ENCODE measurements around the gene SIGLEC8.
A peak's percentile ranks its signal among the peaks of the same experiment; 100 is the strongest.
"Not testable (repeated sequence)": the region's sequence is repeated elsewhere in the genome, so short reads cannot be mapped to it uniquely, and the experiment has no call there.

SIGLEC8 gene

DNA sequence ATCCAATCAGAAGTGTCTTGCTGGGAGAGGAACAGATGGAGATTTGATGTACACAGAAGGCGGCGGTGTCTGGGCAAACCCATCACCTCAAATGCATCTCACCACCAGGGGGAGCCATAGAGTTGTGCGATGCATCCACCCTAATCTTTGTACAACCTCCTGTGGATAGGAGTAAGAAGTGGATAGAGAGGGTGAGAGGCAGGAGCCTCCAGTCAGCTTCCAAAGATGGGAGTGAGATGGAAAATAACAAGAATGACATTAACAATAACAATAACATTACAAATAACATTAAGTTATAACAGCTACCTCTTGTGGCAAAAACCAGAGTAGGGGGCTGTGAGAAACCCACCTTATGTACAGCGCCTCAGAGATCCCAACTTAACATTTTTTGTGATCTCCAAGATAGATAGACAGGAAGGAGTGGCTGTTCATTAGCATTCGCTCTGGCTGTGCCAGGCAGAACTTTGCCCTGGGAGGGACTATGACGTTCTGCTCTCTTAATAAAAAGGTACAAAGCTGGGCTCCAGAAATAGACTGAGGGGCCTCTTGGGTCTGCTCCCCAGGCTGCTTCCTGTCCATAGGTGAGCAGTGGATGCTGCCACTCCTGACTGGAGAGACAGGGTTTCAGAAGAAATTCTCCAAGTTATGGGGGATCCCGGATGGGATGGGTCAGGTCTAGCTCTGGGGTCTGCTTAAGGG is 14.9 kb upstream of the SIGLEC8 start:
- peak; percentile 75 to 89 for DNase-seq (ENCODE audit: low read depth in 2 of 2)

DNA sequence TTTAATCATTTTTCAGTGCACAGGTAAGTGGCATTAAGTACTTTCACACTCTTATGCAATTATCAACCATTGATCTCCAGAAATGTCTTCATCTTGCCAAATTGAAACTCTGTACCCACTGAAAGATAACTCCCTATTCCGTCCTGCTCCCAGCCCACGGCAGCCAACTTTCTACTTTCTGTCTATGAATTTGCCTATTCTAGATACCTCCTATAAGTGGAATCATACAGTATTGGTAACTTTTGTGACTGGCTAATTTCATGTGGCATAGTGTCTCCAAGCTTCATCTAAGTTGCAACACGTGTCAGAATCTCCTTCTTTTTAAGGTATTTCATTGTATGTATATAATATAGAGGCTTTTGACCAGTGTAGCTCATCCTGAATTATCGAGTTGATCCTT is 14.4 kb upstream of the SIGLEC8 start:
- no peak for DNase-seq (ENCODE audit: low read depth in 2 of 2)

DNA sequence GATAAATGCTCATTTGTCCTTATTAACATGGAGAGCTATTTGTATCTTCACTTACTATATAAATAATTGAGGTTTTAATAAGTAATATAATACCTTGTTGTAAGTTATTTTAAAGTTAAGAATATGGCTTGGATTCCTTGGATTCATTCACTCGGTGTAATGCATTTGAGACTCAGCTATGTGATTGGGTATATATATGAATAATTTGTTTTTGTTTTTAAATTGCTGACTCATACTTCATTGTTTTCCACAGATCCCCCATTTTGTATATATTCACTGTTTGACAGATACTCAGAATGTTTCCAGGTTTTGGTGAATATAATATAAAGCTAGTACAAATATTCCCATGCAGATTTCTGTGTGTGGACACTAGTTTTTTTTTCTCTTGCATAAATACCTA is 13.3 kb upstream of the SIGLEC8 start:
- DNase-seq (ENCODE audit: low read depth in 2 of 2): no peak

DNA sequence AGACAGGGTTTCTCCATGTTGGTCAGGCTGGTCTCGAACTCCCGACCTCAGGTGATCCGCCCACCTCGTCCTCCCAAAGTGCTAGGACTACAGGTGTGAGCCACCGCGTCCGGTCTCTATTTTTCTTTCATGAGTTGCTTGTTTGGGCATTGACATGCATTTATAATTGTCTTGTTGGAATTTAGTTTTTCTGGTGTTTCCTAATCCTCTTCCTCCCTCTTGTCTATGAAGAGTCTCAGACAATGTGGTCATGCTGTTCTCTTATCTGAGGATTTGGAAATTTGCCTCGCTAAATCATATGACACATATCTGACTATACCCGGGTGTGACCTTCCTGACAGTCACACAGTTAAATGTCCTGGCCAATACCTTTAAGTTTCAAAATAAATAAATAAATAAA is 12.7 kb upstream of the SIGLEC8 start:
- no peak for DNase-seq (ENCODE audit: low read depth in 2 of 2)

DNA sequence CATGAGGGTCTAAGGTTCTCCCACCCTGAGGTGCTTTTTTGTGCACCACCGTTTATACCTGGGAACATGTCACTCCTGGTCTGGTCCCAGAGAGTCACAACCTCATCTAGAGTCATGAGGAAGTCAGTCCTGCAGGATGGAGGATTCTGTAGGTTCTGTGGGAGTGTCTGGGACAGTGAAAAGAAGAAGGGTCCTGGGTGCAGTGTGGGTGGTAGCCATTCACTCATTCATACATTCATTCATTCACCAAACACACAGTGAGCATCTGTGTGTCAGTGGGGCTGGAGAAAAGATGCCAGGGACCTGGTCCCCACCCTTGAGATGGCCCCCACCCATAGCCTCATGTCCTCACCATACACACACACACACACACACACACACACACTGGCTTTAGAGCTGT is 11.4 kb upstream of the SIGLEC8 start:
- no peak for DNase-seq (ENCODE audit: low read depth in 2 of 2)

DNA sequence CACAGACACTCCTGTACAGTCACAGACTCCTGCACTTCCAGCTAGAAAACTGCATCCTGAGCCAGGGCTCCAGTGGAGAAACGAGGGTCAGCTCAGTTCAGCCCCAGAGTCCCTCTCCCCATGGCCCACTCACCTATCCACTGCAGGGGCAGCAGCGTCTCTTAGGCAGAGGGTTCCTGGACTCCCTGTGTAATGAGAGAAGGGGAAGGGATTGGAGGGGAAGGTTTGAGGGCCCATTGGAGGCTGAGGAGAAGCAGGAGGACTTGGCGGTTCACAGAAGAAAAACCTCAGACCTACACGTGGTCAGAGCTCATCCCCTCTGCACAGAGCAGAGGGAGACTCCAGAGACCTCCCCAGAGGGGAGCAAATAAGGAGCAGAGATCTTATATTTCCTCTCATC is 10.9 kb upstream of the SIGLEC8 start:
- no peak for DNase-seq (ENCODE audit: low read depth in 2 of 2)

DNA sequence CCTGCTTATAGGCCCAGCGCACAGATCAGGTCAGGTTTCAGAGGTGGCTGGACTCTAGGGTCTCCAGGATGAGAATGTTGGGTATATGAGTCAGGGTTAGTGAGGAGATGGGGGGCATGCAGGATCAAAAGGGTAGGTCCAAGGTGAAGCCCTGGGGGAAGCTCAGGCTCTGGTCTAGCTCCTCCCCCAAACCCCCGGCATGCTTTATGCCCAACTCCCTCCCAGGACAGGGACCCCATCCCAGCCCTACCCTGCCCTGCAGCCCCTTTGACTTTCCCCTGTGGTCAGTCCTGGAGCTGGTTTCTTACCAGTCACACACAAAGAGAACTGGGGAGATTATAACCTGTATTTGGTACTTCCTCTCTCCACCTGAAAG is 10.3 kb upstream of the SIGLEC8 start:
- DNase-seq (ENCODE audit: low read depth in 2 of 2): no peak

DNA sequence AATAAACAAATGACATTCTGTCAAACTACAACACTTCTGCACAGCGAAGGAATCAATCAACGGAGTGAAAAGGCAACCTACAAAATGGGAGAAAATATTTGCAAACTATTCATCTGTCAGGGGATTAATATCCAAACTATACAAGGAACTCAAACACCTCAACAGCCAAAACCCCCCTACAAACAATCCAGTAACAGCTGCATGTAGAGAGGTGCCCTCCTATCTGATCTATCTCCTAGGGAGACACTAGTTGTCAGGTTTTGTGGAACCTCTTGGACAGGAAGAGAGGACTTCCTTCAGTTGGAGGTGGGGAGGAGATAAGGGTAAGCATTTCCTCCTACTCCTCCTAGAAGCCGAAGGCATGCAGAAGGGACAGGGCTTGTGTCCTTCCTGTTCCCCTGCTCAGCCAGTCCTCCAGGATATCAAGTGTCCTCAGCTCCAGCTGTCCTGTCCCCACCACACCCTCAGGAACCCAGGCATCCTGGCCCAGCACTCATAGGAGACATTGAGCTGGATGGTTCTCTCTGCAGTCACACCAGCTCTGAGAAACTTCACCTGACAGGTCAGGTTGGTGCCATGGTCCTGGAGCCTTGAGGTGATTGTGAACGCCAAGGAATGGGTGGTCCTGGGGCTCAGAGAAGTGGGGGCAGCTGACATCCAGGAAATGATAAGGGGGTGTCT is 9.8 kb upstream of the SIGLEC8 start:
- DNase-seq (ENCODE audit: low read depth in 2 of 2): no peak

DNA sequence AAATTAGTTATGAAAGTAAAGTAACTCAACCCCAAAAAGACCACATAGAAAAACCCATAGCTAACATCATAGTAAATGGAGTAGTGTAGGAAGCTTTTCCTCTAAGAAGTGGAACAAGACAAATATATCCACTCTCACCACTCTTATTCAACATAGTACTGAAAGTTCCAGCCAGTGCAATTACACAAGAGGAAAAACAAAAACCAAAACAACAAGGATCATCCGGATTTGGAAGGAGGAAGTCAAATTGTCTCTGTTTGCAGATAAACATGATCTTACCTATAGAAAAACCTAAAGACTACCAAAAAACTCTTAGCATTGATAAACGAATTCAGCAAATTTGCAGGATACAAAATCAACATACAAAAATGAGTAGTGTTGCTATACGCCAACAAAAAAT is 8.5 kb upstream of the SIGLEC8 start:
- no peak for DNase-seq (ENCODE audit: low read depth in 2 of 2)

DNA sequence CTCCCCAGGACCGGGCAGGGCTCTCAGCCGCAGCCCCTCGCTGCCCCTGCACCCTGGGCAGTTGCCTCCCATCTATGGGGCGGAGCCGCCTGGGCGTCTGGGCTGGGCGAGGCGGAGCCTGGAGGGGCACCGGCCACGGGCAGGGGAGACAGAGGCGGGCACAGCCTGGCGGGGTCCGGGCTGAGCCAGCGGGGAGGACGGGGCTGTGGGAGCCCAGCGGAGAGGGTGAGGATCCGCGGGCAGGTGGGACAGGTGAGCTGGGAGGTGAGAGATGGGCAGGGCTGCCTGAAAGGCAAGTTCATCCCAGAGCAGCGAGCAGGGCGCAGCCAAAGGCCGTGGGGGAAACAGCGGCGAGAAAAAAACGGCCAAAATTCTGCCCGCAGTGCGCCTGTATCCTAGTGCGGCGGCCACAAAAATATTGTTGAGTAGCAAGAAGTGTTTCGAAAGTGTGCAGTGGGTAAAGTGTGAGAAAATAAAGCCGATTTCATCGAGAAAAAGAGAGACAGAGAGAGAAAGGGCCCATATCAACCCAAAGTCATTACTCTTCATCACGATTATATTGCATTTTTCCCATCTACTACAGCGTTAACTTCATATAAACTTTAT is 5.8 kb upstream of the SIGLEC8 start:
- not testable (repeated sequence) for DNase-seq (ENCODE audit: low read depth in 2 of 2)

DNA sequence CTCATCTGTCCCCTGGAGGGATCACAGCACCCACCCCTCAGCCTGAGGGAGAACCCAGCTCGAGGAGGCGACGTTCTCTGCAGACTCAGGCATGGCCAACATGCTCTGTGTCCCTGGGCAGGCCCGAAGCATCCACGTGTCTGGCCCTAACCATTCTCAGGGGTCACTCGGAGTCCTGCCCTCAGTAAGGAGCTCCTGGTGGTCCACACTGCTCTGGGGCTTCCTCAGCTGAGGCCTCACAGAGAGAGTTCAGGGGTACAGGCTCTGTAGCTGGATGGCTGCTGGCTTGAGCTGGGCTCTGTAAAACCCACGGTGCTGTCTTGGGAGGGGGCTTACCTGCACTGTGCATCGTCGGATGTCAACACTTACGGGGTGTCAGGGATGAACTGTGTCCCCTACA is 4.4 kb upstream of the SIGLEC8 start:
- no peak for DNase-seq (ENCODE audit: low read depth in 2 of 2)

DNA sequence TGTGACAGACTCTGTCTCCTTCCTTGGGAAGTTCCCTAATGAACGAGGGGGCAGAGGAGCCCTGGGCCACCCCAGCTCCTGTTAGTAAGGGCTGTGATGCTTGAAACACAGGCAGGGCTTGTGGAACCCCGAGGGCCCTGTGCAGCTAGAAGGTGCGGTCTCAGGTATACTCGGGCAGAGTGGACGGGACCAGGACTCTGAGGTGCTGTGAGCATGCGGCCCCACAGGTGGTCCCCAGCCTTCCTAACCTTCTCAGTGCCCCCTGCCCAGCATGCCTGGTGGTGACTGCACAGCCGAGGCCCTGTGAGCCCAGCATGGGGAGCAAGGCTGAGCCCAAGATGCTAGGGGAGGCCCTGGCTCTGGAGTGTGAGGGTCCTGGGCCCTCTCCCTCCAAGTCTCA is 4.0 kb upstream of the SIGLEC8 start:
- DNase-seq (ENCODE audit: low read depth in 2 of 2): no peak

DNA sequence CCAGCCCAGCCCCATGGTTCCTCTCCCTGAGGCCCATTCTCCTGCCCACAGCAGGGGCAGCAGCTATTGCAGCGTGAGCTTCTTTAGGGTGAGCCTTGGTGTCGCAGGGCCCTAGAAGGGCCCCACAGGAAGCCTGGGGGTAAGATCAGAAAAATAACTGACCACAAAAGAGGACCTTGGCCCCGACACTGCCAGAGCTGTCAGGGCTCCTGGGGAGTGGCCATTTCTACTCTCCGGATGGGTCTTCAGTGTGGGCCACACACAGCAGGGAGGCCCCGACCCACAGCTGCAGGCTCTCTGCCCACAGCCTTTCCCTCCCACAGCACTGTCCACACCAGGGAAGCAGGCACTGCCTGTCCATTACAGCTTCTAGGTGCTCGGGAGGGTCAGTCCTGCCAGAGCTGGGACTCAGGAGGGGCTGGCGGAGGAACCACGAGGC is 3.5 kb upstream of the SIGLEC8 start:
- no peak for DNase-seq (ENCODE audit: low read depth in 2 of 2)

DNA sequence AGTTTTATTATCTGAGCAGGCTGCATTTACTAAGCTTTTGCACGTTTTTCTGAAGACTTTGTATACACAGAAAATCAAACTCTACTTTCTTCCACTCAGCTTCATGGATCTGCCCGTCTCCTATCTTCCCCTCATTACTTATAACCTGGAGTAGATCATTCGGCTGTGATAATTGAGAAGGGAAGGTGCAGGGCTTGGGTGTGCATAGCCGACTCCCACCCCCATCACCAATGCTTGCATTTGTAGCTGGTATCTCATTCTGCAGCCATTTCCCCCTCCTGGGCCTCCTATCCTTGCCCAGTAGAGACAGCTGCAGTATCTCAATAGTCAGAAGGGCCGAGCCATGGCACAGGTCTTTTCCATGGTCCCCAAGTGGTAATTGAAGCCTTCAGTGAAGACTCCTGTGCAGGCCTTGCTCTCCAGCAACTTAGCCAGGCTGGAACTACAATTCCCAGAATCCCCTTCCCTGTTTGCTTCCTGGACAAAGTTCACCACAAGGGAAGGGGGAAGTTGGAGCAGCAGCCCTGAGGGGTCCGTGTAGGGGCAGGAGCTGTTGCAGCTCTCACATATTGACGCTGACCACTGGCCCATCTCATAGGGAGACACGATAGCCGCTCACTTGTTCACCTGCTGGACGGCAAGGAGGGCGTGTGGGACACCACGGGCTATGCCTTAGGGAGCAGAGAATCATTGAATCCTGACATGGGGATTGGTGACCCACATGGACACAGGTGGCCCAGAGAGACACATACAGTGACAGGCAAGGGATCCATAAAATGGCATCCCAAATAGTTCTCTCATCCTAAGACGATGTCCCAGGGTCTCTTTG is 2.1 kb upstream of the SIGLEC8 start:
- no peak for DNase-seq (ENCODE audit: low read depth in 2 of 2)

DNA sequence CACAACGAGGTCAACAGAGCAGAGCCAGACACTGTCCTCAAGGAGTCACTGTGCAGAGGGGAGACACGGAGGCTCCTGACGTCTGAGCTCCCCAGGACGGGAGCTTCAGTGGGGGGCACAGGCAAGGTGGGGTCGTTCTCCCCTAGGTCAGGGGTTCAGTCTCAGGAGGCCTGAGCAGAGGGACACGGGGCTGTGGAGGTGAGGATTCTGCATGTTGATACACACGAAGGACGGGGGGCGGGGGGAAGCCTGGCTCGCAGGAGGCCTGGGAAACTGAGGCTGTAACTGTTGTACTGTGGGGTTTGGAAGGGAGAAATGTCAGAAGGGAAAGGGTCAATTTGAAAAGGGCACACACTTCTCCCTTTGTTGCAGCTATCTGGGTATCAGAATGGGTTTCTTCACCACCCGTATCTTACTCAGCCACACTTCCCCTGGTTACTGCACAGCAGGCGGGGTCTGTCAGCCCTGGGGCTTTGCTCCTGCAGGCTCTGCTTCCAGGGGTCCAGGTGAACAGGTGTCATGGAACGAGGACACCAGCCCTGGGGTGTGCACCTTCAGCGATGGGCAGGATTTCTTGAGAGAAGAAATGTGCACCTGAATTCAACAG is 748 bp upstream of the SIGLEC8 start:
- DNase-seq (ENCODE audit: low read depth in 2 of 2): no peak

DNA sequence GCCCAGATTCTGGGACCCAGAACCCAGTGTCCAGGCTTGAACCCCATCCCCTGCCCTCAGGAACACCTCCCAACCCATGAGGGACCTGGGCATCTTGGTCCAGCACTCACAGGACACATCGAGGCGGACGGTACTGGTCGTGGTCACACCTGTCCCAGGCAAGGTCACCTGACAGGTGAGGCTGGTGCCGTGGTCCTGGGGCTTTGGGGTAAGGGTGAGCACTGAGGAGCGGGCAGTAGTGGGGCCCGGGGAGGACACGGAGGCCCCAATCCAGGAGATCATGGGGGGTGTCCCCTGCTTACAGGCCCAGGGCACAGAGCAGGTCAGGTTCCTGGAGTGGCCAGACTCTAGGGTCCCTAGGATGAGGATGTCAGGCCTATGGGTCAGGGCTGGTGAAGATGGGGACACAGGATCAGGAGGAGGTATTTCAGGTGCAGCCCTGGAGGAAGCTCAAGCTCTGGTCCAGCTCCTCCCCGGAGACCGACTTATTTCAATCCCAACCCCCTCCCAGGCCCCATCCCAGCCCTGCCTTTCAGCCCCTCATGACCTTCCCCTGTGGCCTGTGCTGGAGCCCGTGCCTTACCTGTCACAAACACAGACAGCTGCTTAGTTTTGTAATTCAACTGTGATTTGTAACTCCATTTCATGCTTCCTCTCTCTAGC is 772 bp downstream of the SIGLEC8 start:
- DNase-seq (ENCODE audit: low read depth in 2 of 2): no peak

DNA sequence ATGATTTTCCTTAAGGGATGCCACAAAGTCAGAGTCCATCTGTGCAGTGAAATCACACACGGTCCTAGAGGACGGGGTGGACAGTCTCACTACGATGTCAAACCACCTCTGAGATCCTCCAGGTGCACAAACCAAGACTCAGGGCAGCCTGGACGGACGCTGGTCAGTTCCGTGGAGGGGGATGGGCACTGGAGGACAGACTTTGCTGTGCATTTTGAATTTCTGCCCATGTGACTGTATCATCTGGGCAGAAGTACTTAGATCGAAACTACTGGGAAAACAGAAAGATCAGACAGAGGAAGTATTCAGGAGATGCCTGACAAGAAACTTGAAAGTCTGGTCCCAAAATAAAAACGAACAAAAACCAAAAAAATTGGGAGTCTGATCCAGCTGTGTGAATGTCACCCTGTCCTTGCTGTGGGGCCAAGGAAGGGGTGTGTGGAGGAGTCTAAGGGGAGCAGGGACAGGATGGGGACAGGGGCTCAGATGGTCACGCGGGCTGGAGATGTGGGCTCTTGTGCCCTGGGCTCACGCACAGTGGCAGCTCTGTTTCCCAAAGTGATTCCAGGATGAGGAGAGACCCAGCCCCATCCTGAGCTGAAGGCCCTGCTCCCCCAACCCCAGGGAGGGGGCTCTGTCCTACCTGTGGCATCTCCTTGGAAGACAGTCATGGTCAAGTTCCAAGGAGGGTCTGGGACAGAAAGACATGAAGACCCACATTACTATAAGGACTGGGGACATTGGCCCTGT is 1.5 kb downstream of the SIGLEC8 start:
- DNase-seq (ENCODE audit: low read depth in 2 of 2): no peak

DNA sequence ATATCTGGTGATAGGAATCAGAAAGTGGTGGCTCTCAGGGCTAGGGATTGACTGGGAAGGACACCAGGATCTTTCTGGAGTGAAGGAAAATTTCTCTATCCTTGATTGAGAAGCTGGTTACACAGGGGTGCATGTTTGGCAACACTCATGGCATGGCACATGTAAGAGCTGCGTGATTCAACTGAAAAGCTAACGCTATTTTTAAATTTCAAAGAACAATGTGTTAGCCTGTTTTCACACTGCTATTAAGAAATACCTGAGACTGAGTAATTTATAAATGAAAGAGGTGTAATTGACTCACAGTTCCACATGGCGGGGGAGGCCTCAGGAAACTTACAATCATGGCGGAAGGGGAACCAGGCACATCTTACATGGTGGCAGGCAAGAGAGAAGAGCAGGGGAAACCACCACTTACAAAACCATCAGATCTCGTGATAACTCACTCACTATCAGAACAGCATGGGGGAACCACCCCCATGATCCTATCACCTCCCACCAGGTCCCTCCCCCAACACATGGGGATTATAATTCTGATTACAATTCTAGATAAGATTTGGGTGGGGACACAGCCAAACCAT is 7.4 kb downstream of the SIGLEC8 start:
- DNase-seq (ENCODE audit: low read depth in 2 of 2): peak; percentile 47 to 60

DNA sequence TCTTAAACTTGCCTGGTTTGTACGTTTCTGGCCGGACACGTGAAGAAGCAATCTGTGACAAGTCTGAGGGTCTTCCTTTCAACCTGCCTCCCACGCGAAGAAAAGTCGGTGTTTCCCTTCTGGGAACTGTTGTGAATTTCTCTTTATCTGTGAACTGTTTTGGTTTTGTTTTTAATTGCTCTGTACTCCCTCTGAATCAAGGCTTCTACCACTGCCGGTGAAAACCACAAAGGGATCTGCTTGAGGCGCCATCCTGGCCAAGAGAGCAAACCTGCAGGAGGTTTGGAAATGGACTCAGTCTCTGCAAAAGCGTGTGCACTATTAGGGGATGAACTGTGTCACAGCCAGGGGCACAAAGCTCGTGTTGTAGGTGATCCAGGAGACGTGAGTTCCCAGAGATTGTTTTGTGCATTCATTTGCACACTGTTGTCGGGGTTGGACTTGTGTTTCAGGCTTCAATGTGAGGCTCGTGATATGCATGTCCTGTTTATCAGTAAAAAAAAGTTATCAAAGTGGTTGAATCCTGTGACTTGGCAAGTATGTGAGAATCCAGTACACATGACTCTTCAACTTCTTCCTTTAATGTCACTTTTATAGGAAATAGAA is 9.7 kb downstream of the SIGLEC8 start:
- peak; percentile 46 to 61 for DNase-seq (ENCODE audit: low read depth in 2 of 2)

DNA sequence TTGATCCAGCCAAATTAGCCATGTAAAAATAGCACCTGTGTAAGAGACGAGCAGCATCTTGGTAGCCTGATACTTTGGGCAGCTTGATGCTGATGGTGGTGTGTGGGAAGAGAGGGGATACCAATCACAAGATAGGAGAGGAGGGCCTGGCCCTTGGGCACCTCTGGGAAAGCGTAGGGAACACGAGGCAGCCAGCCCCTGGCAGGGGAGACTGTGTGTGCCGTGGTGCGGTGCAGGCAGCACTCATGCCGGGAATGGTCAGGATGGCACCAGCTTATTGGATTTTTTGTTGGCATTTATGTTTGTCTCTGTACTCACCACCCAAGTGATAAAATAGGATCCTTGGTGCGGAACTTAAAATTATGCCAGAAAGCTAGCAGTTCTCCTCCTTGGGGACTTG is 10.2 kb downstream of the SIGLEC8 start:
- DNase-seq (ENCODE audit: low read depth in 2 of 2): no peak
